HG03432 (cell line): Measurements from ENCODE around the gene RBPMS2.
A peak's percentile ranks its signal among the peaks of the same experiment; 100 is the strongest.
"Not testable (repeated sequence)": the region's sequence is repeated elsewhere in the genome, so short reads cannot be mapped to it uniquely, and the experiment has no call there.

Source experiments
- ATAC-seq: cut with Tn5 transposase; IDR thresholded peaks from one replicate; pipeline ENCODE4 v1.9.1; 2021; ENCODE audit warnings: mild to moderate bottlenecking, moderate library complexity; ENCODE audit not compliant: unreplicated experiment

The RBPMS2 gene

GRCh38 chr15:64775551-64776401 is at the start of gene RBPMS2:
TSS of gene RBPMS2 (minus strand) at chr15:64775589. CDS start at chr15:64775319, 270 bp downstream.
- ATAC-seq = peak; percentile 34

- peak; percentile 1 for ATAC-seq
These were observed 49.6 kb upstream of the RBPMS2 start for GRCh38 chr15:64824929-64825430.

GRCh38 chr15:64816452-64816851 is 41.1 kb upstream of the RBPMS2 start:
- ATAC-seq = no peak

- ATAC-seq = not testable (repeated sequence)
These were observed 39.6 kb upstream of the RBPMS2 start for GRCh38 chr15:64814965-64815364.

- not testable (repeated sequence) for ATAC-seq
These were observed 38.9 kb upstream of the RBPMS2 start for GRCh38 chr15:64814283-64814682.

- ATAC-seq = no peak
These were observed 37.7 kb upstream of the RBPMS2 start for GRCh38 chr15:64813075-64813474.

GRCh38 chr15:64810497-64811326 is 35.3 kb upstream of the RBPMS2 start:
- ATAC-seq = no peak

GRCh38 chr15:64809649-64810496 is 34.5 kb upstream of the RBPMS2 start:
- ATAC-seq = no peak

- no peak for ATAC-seq
These were observed 33.5 kb upstream of the RBPMS2 start for GRCh38 chr15:64808785-64809453.

GRCh38 chr15:64807751-64808222 is 32.4 kb upstream of the RBPMS2 start:
- ATAC-seq = no peak

- ATAC-seq = no peak
These were observed 31.8 kb upstream of the RBPMS2 start for GRCh38 chr15:64807051-64807749.

GRCh38 chr15:64806509-64806908 is 31.1 kb upstream of the RBPMS2 start:
- ATAC-seq = no peak

GRCh38 chr15:64804619-64805018 is 29.2 kb upstream of the RBPMS2 start:
- no peak for ATAC-seq

- ATAC-seq = no peak
These were observed 28.1 kb upstream of the RBPMS2 start for GRCh38 chr15:64803526-64803925.

GRCh38 chr15:64800476-64800875 is 25.1 kb upstream of the RBPMS2 start:
- no peak for ATAC-seq

- ATAC-seq = not testable (repeated sequence)
These were observed 23.5 kb upstream of the RBPMS2 start for GRCh38 chr15:64798905-64799304.

- not testable (repeated sequence) for ATAC-seq
These were observed 20.5 kb upstream of the RBPMS2 start for GRCh38 chr15:64795921-64796320.

- not testable (repeated sequence) for ATAC-seq
These were observed 19.9 kb upstream of the RBPMS2 start for GRCh38 chr15:64795299-64795698.

GRCh38 chr15:64792282-64792681 is 16.9 kb upstream of the RBPMS2 start:
- no peak for ATAC-seq
